Hepatocyte (in vitro differentiated cells): Measurements from ENCODE around the gene CEMIP2.

Experiments used
- CTCF ChIP-seq: fragments of 200-600 bp; sonication (generic); IDR thresholded peaks from 2 replicates; pipeline ENCODE4 v1.5.1; 2016; ENCODE audit warnings: antibody characterized with exemption, mild to moderate bottlenecking; ENCODE audit not compliant: poor library complexity
- EZH2 ChIP-seq: fragments of 200-600 bp; sonication (generic); IDR thresholded peaks from 2 replicates; pipeline ENCODE4 v1.6.1; 2016; ENCODE audit warnings: antibody characterized with exemption, mild to moderate bottlenecking, borderline replicate concordance
- EZH2phosphoT487 ChIP-seq: fragments of 200-600 bp; sonication (generic); IDR thresholded peaks from one replicate; pipeline ENCODE4 v1.6.1; 2018; ENCODE audit warnings: antibody characterized with exemption, mild to moderate bottlenecking, low read depth, moderate library complexity; ENCODE audit not compliant: unreplicated experiment, severe bottlenecking

- TF ChIP-seq CTCF, result no peak
- TF ChIP-seq EZH2, result no peak
- TF ChIP-seq EZH2phosphoT487, result no peak
Observed at GRCh38 chr9:71685988-71686387, 82.3 kb downstream of the CEMIP2 start.
